HEK293T (cell line): ENCODE data around the gene CRY1.

Source experiments
- ARNT ChIP-seq: fragments of 450-650 bp; IDR thresholded peaks from 2 replicates; pipeline ENCODE4 v1.6.1; 2017; ENCODE audit warnings: mild to moderate bottlenecking
- CTBP1 ChIP-seq: fragments of 450-650 bp; IDR thresholded peaks from 2 replicates; pipeline ENCODE4 v1.6.1; 2016; ENCODE audit warnings: borderline replicate concordance
- ELF4 ChIP-seq: fragments of 450-650 bp; IDR thresholded peaks from 2 replicates; pipeline ENCODE4 v1.6.1; 2017; ENCODE audit warnings: antibody characterized with exemption
- FOXM1 ChIP-seq: fragments of 450-650 bp; IDR thresholded peaks from 2 replicates; pipeline ENCODE4 v1.6.1; 2017; ENCODE audit warnings: mild to moderate bottlenecking, borderline replicate concordance
- HDGF ChIP-seq: fragments of 450-650 bp; IDR thresholded peaks from 2 replicates; pipeline ENCODE4 v1.6.1; 2017; ENCODE audit warnings: antibody characterized with exemption, borderline replicate concordance
- L3MBTL2 ChIP-seq: fragments of 450-650 bp; conservative IDR thresholded peaks from 2 replicates; pipeline ENCODE4 v1.6.1; 2016; ENCODE audit warnings: mild to moderate bottlenecking
- SUZ12 ChIP-seq: fragments of 450-650 bp; IDR thresholded peaks from 2 replicates; pipeline ENCODE4 v1.6.1; 2016; ENCODE audit warnings: mild to moderate bottlenecking

DNA sequence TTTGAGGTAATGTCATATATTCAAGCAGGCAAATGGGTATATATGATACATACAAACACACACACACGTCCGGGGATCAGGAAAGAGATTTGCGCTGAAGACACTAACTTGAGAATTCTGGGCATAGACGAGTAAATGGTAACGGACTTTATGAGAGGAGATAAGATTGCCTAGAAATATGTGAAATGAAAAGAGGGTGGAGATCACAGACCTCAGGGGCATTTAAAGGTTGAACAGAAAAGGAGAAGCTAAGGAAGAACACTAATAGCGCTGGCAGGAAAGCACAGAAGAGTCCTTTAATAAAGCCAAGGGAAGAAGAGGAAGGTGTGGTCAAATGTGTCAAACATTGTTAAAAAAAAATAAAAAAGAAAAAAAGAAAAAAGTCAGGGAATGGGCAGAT is 13.1 kb downstream of the CRY1 start:
- TF ChIP-seq FOXM1 (no peak), ELF4 (no peak), CTBP1 (no peak), ARNT (no peak), L3MBTL2 (no peak), SUZ12 (no peak), HDGF (no peak)
